ENCODE results near the gene APOBEC4.

GRCh38 chr1:183689762-183690204 lies 36.7 kb upstream of the APOBEC4 start:
- TF ChIP-seq L3MBTL2 (conservative IDR thresholded peaks at IDR 0.05) (no peak), CTBP1 (IDR thresholded peaks at IDR 0.05; ENCODE audit: borderline replicate concordance) (no peak), HDGF (IDR thresholded peaks at IDR 0.05; ENCODE audit: borderline replicate concordance) (no peak), NFRKB (IDR thresholded peaks at IDR 0.05) (no peak), SP1 (IDR thresholded peaks at IDR 0.05) (no peak), PKNOX1 (IDR thresholded peaks at IDR 0.05) (no peak), ELF4 (IDR thresholded peaks at IDR 0.05) (no peak), FOXA1 (IDR thresholded peaks at IDR 0.05) (no peak), BHLHE40 (IDR thresholded peaks at IDR 0.05; ENCODE audit: borderline replicate concordance) (no peak), ARNT (IDR thresholded peaks at IDR 0.05) (no peak), FOXK2 (IDR thresholded peaks at IDR 0.05) (no peak), TARDBP (IDR thresholded peaks at IDR 0.05) (no peak), FOXM1 (IDR thresholded peaks at IDR 0.05; ENCODE audit: borderline replicate concordance) (no peak)
